Vagina (tissue), 2 donors: ENCODE data around the gene ARID4B. TPM values are rescaled to one million over a fixed set of nuclear protein-coding genes. Genes with fewer than 3 reads are reported as not detected.

Source experiments
- DNase-seq, 2 donors: peaks; one replicate each; pipeline ENCODE4 v3.0.0-alpha.2; 2017; ENCODE audit errors: extremely low spot score in 2 of 2
- H3K27ac ChIP-seq: fragments of 200-600 bp; sonication (generic); one replicate; pipeline ENCODE4 v1.5.1; 2019
- H3K27me3 ChIP-seq: fragments of 200-600 bp; sonication (generic); one replicate; pipeline ENCODE4 v1.5.1; 2019
- H3K36me3 ChIP-seq, 2 donors: fragments of 200-600 bp; sonication (generic); one replicate each; pipeline ENCODE4 v1.5.1; 2017 to 2019
- H3K4me1 ChIP-seq: fragments of 200-600 bp; sonication (generic); one replicate; pipeline ENCODE4 v1.5.1; 2019
- H3K4me3 ChIP-seq, 2 donors: fragments of 200-600 bp; sonication (generic); 1 replicate in 1 of 2; 2 replicates in 1 of 2; pipeline ENCODE4 v1.5.1; 2016 to 2019
- H3K9me3 ChIP-seq: fragments of 200-600 bp; sonication (generic); one replicate; pipeline ENCODE4 v1.5.1; 2019
- CTCF ChIP-seq, 3 experiments: fragments of 450-650 bp in 2 of 3; fragments of 200-600 bp in 1 of 3; sonication (generic) in 1 of 3; IDR thresholded peaks; one replicate each; pipeline ENCODE4 v1.5.1; 2017 to 2019; ENCODE audit warnings: antibody characterized with exemption in 3 of 3, mild to moderate bottlenecking in 2 of 3, moderate library complexity in 2 of 3
- POLR2A ChIP-seq, 2 donors: fragments of 450-650 bp; IDR thresholded peaks; one replicate each; pipeline ENCODE4 v1.6.1; 2017; ENCODE audit warnings: antibody characterized with exemption in 2 of 2, mild to moderate bottlenecking in 2 of 2, moderate library complexity in 2 of 2
- POLR2AphosphoS5 ChIP-seq, 2 donors: sonication (generic); formaldehyde crosslinking; IDR thresholded peaks; one replicate each; pipeline ENCODE4 v1.9.0; 2017; ENCODE audit warnings: antibody characterized with exemption in 2 of 2, mild to moderate bottlenecking in 2 of 2, low read depth in 1 of 2; ENCODE audit not compliant: insufficient read depth in 1 of 2
- intact Hi-C: fragments of 100-400 bp; cut with DNase I; formaldehyde crosslinking; loops from one replicate; pipeline ENCODE4 v1.15.1; 2023
- total RNA-seq: library from RNA; depleted of rRNA; stranded (reverse); fragments of >200 nt; gene quantifications from one replicate; pipeline ENCODE4 v1.2.3, GENCODE V29; 2016

Gene ARID4B
- total RNA-seq, 1 donor from 2014 or later = 35.6 TPM

- Histone ChIP-seq H3K9me3 (no peaks in the 10 kb centered on the region), H3K27ac (no peak overlapping the region), H3K27me3 (no peaks in the 10 kb centered on the region), H3K4me3 (no peak overlapping the region), H3K36me3 (peaks cover 0 to 42% of the 10 kb centered on the region in 2 donors), H3K4me1 (peaks cover 4% of the 10 kb centered on the region)
- intact Hi-C loops = no loop called here
- DNase-seq = no peak
- TF ChIP-seq CTCF (IDR thresholded peaks at IDR 0.05) = no peak
- TF ChIP-seq POLR2AphosphoS5 (IDR thresholded peaks at IDR 0.05; ENCODE audit: insufficient read depth in 1 of 2, low read depth in 1 of 2) = no peak
- TF ChIP-seq POLR2A (IDR thresholded peaks at IDR 0.05) = no peak
These were observed 194.9 kb downstream of the ARID4B start for GRCh38 chr1:235133086-235133485.

GRCh38 chr1:235131961-235132360 is 196.0 kb downstream of the ARID4B start:
- H3K9me3 ChIP-seq = no peaks in the 10 kb centered on the region
- peaks cover 13% of the 10 kb centered on the region for H3K4me1 ChIP-seq
- TF ChIP-seq POLR2AphosphoS5 (IDR thresholded peaks at IDR 0.05; ENCODE audit: insufficient read depth in 1 of 2, low read depth in 1 of 2) (no peak), POLR2A (IDR thresholded peaks at IDR 0.05) (no peak), CTCF (IDR thresholded peaks at IDR 0.05) (no peak)
- no peak for DNase-seq
- no peaks in the 10 kb centered on the region for H3K27me3 ChIP-seq
- H3K36me3 ChIP-seq = peaks cover 0 to 33% of the 10 kb centered on the region in 2 donors
- intact Hi-C loops = no loop called here
- H3K27ac ChIP-seq = no peak overlapping the region
- no peak overlapping the region for H3K4me3 ChIP-seq

GRCh38 chr1:235130766-235131270 is 197.2 kb downstream of the ARID4B start:
- no peaks in the 10 kb centered on the region for H3K9me3 ChIP-seq
- H3K27me3 ChIP-seq = no peaks in the 10 kb centered on the region
- H3K36me3 ChIP-seq = peaks cover 0 to 22% of the 10 kb centered on the region in 2 donors
- peaks cover 24% of the 10 kb centered on the region for H3K4me1 ChIP-seq
- TF ChIP-seq CTCF (IDR thresholded peaks at IDR 0.05) (no peak), POLR2AphosphoS5 (IDR thresholded peaks at IDR 0.05; ENCODE audit: insufficient read depth in 1 of 2, low read depth in 1 of 2) (no peak), POLR2A (IDR thresholded peaks at IDR 0.05) (no peak)
- H3K27ac ChIP-seq = no peak overlapping the region
- no peak overlapping the region for H3K4me3 ChIP-seq
- intact Hi-C loops = no loop called here
- DNase-seq = peak in 1 of 2 donors; percentile 56

GRCh38 chr1:235129774-235130570 is 198.0 kb downstream of the ARID4B start:
- intact Hi-C loops = no loop called here
- TF ChIP-seq POLR2AphosphoS5 (IDR thresholded peaks at IDR 0.05; ENCODE audit: insufficient read depth in 1 of 2, low read depth in 1 of 2) (no peak), POLR2A (IDR thresholded peaks at IDR 0.05) (no peak), CTCF (IDR thresholded peaks at IDR 0.05) (no peak)
- no peak overlapping the region for H3K27ac ChIP-seq

More at GRCh38 chr1:235129774-235130570, 198.0 kb downstream of the ARID4B start:
- no peak overlapping the region for H3K4me3 ChIP-seq
- peaks cover 29% of the 10 kb centered on the region for H3K4me1 ChIP-seq
- DNase-seq = peak in 1 of 2 donors; percentile 56
- peaks cover 0 to 13% of the 10 kb centered on the region in 2 donors for H3K36me3 ChIP-seq
- no peaks in the 10 kb centered on the region for H3K27me3 ChIP-seq
- no peaks in the 10 kb centered on the region for H3K9me3 ChIP-seq
